ENCODE data around the gene CCL20. TPM values are rescaled to one million over a fixed set of nuclear protein-coding genes. Genes with fewer than 3 reads are reported as not detected.

CCL20 gene
- total RNA-seq, 4 donors from 2014 or later, result 1.2 to 7.4 (median 2.5) TPM; not detected in 1

DNA sequence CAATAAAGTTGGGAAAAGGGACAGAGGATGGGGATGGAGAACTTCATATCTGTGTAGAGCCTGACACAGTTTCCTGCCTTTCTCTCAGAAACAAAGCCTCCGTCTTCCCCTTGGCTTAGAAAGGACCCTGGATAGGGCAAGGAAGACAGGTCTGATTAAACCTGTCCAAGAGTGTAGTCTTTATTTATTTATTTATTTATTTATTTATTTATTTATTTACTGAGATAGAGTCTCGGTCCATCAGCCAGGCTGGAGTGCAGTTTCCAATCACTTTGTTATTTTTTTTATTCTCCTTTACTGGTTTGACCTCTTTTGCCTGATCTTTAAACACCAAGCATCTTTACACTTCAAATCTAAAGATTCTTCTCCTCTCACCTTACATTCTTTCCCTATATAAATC, 10.3 kb downstream of the CCL20 start:
- no peak for DNase-seq (ENCODE audit: low spot score in 2 of 2)
- intact Hi-C loops (cut with DNase I; ENCODE audit: low total_unique reads), result no loop called here
- WGBS, 2 donors, result 57 to 91% methylated on average over 2 of the region's 2 CpGs
- TF ChIP-seq POLR2A (IDR thresholded peaks at IDR 0.05) (no peak), CTCF (IDR thresholded peaks at IDR 0.05) (no peak)
- H3K4me3 ChIP-seq (ENCODE audit: low read depth, poor library complexity, severe bottlenecking), result no peak overlapping the region

DNA sequence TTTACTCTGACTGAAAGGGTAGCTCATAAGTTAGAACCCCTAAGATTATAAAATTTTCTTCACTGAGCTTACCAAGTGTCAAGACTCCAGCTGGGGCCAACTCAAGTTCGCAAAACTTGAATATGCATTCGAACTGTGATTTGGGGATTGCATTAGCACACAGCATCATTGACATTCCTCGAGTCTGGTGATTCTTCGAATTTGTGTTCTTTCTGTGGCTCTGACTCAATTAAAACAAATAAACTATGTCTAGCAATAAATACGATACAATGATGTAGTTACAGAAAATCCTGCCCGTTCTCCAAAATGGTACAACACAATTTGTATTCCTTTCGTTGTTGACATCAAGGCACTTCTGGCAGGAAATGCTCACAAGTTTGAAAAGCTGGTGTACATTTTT, 11.1 kb downstream of the CCL20 start:
- WGBS, 2 donors, result 81 to 88% methylated on average over 7 of the region's 7 CpGs
- no peak overlapping the region for H3K4me3 ChIP-seq (ENCODE audit: low read depth, poor library complexity, severe bottlenecking)
- TF ChIP-seq CTCF (IDR thresholded peaks at IDR 0.05) (no peak), POLR2A (IDR thresholded peaks at IDR 0.05) (no peak)

DNA sequence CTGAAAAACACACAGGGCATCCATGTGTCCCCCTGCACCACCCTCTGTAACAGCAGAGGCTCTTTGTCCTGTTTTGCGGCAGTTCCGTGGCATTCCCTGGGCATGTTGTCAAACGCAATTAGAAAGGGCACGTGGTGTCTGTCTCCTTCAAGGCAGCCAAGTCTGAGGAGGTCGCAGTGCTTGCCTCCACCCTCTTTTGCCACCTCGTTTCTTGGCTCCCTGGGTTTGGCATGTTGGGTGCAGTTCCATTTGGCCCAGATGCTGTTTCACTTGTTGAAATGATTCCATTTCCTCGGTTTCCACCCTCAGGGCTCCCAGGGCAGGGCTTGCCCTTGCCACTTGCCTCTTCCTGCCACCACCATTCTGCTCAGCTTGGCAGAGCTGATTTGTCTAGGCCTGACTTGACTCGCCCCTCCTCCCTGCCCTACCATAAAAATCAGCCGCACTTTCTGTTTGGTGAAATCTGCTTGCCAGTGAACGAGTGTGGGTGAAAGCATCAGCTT, 12.4 kb downstream of the CCL20 start:
- 31 to 41% methylated on average over 10 of the region's 10 CpGs for WGBS, 2 donors
- intact Hi-C loops (cut with DNase I; ENCODE audit: low total_unique reads), result no loop called here
- no peak for TF ChIP-seq CTCF (IDR thresholded peaks at IDR 0.05)
- no peak for TF ChIP-seq POLR2A (IDR thresholded peaks at IDR 0.05)
- H3K4me3 ChIP-seq (ENCODE audit: low read depth, poor library complexity, severe bottlenecking), result no peak overlapping the region
- peak; percentile 58 to 86 for DNase-seq (ENCODE audit: low spot score in 2 of 2)

More for the DNA sequence above, 11.1 kb downstream of the CCL20 start:
- intact Hi-C loops (cut with DNase I; ENCODE audit: low total_unique reads), result no loop called here
- no peak for DNase-seq (ENCODE audit: low spot score in 2 of 2)

GRCh38 chr2:227826563-227826962, 12.9 kb downstream of the CCL20 start:
- no peak for DNase-seq (ENCODE audit: low spot score in 2 of 2)
- WGBS, 2 donors, result 19 to 21% methylated on average over 2 of the region's 2 CpGs
- H3K4me3 ChIP-seq (ENCODE audit: low read depth, poor library complexity, severe bottlenecking), result no peak overlapping the region
- intact Hi-C loops (cut with DNase I; ENCODE audit: low total_unique reads), result no loop called here
- no peak for TF ChIP-seq CTCF (IDR thresholded peaks at IDR 0.05)
- TF ChIP-seq POLR2A (IDR thresholded peaks at IDR 0.05), result no peak

DNA sequence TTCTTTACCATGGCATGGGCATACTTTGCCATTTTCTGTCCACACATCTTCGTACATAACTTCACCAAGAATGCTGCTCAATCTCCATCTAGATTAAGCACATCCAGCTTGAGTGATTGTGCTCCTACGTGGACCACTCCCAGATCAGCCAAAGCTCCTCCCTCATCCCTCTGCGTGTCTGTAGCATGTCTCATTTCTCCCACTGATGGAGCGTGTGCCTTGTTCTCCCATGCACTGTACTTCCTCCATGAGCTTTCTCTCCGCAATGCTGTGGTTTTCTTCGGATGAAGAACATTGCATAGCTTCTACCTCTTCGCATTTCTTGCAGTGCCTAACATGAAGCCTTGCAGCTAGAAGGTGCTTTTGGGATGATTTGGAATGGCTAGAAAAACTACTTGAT, 13.5 kb downstream of the CCL20 start:
- WGBS, 2 donors, result 77 to 86% methylated on average over 7 of the region's 7 CpGs
- no peak for DNase-seq (ENCODE audit: low spot score in 2 of 2)
- intact Hi-C loops (cut with DNase I; ENCODE audit: low total_unique reads), result no loop called here
- no peak overlapping the region for H3K4me3 ChIP-seq (ENCODE audit: low read depth, poor library complexity, severe bottlenecking)
- TF ChIP-seq POLR2A (IDR thresholded peaks at IDR 0.05), result no peak
- no peak for TF ChIP-seq CTCF (IDR thresholded peaks at IDR 0.05)

- TF ChIP-seq POLR2A (IDR thresholded peaks at IDR 0.05) (no peak), CTCF (IDR thresholded peaks at IDR 0.05) (no peak)
- H3K4me3 ChIP-seq (ENCODE audit: low read depth, poor library complexity, severe bottlenecking), result no peak overlapping the region
- intact Hi-C loops (cut with DNase I; ENCODE audit: low total_unique reads), result no loop called here
Observed at GRCh38 chr2:227828477-227828912, 14.9 kb downstream of the CCL20 start.

More at GRCh38 chr2:227828477-227828912, 14.9 kb downstream of the CCL20 start:
- no peak for DNase-seq (ENCODE audit: low spot score in 2 of 2)

Measured in lower leg skin (tissue), 4 donors.